Peyer's patch (tissue), 4 donors: ENCODE measurements around the gene USP3.

Experiments used
- POLR2A ChIP-seq, 2 donors: fragments of 450-650 bp; IDR thresholded peaks; one replicate each; pipeline ENCODE4 v1.5.1; 2017; ENCODE audit warnings: antibody characterized with exemption in 2 of 2, mild to moderate bottlenecking in 2 of 2, moderate library complexity in 2 of 2
- TF ChIP-seq, protein P1 (sequence below), 6 experiments: fragments of 450-650 bp in 4 of 6; fragments of 200-600 bp in 2 of 6; sonication (generic) in 1 of 6; IDR thresholded peaks; one replicate each; pipeline ENCODE4 v1.5.1; 2017 to 2019; ENCODE audit warnings: antibody characterized with exemption in 6 of 6, mild to moderate bottlenecking in 3 of 6, moderate library complexity in 1 of 6

DNA sequence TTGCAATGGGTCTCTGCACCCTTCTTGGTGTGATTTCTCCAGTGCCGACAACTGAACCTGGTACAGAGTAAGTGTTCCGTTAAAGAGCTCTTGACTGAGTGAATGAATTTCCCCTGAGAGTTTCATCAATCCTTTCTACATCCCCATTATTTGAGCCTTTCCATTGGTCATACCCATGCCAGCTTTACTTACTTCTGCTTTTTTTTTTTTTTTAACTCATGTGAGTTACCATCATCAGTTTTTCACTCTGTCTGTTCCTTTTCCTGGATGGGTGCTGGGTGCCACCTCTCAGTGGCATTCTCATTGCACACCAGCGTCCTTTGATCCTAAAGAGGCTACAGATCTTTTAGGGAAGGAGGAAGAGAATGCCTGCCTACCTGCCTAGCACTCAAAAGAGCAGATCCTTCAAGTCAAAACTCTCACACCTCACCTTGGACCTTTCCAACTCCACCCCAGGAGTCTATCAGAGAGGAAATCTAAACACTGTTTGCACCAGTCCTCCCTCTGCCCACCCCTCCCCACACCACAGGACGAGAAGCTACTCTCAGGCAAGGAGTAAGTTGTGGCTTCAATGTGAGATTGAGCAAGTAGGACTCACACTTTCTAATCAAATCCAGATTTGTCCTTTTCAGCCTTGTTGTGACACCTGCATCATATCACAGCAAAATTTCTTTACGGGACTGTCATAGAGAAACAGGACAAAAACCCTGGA is 13.1 kb upstream of the USP3 start:
- TF ChIP-seq POLR2A (IDR thresholded peaks at IDR 0.05) = no peak
- TF ChIP-seq, protein P1, sequence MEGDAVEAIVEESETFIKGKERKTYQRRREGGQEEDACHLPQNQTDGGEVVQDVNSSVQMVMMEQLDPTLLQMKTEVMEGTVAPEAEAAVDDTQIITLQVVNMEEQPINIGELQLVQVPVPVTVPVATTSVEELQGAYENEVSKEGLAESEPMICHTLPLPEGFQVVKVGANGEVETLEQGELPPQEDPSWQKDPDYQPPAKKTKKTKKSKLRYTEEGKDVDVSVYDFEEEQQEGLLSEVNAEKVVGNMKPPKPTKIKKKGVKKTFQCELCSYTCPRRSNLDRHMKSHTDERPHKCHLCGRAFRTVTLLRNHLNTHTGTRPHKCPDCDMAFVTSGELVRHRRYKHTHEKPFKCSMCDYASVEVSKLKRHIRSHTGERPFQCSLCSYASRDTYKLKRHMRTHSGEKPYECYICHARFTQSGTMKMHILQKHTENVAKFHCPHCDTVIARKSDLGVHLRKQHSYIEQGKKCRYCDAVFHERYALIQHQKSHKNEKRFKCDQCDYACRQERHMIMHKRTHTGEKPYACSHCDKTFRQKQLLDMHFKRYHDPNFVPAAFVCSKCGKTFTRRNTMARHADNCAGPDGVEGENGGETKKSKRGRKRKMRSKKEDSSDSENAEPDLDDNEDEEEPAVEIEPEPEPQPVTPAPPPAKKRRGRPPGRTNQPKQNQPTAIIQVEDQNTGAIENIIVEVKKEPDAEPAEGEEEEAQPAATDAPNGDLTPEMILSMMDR (IDR thresholded peaks at IDR 0.05) = no peak
